CD8-positive, alpha-beta memory T cell (primary cell): Measurements from ENCODE around the gene TCF7. TPM values are rescaled to one million over a fixed set of nuclear protein-coding genes. Genes with fewer than 3 reads are reported as not detected.

Source experiments
- CTCF ChIA-PET: fragments of 350-600 bp; sonication (Branson Sonifier 250); formaldehyde crosslinking; loops from one replicate; lab custom pipeline; 2021; ENCODE audit warnings: antibody characterized with exemption; lab: Charles Lee
- POLR2A ChIA-PET: fragments of 350-600 bp; sonication (Branson Sonifier 250); formaldehyde crosslinking; loops from one replicate; lab custom pipeline; 2021; ENCODE audit warnings: antibody characterized with exemption; lab: Charles Lee
- DNase-seq, 5 donors: peaks; one replicate each; pipeline versions ENCODE4 v3.0.0 to v3.0.0-alpha.2; 2020 to 2022; ENCODE audit warnings: mixed read lengths in 1 of 5
- H3K27ac ChIP-seq: one replicate; pipeline ENCODE4 v1.7.0; 2013; ENCODE audit warnings: low read depth, mild to moderate bottlenecking, low read length, moderate library complexity
- H3K27me3 ChIP-seq: 2 replicates; pipeline ENCODE4 v1.7.0; 2013; ENCODE audit warnings: low read length, mild to moderate bottlenecking; ENCODE audit not compliant: insufficient read depth, poor library complexity, severe bottlenecking
- H3K36me3 ChIP-seq: 2 replicates; pipeline ENCODE4 v1.7.0; 2013; ENCODE audit warnings: mild to moderate bottlenecking, low read length, moderate library complexity; ENCODE audit not compliant: insufficient read depth
- H3K4me1 ChIP-seq: 2 replicates; pipeline ENCODE4 v1.7.0; 2013; ENCODE audit warnings: mild to moderate bottlenecking, low read length, moderate library complexity; ENCODE audit not compliant: insufficient read depth
- H3K4me3 ChIP-seq: 2 replicates; pipeline ENCODE4 v1.7.0; 2013; ENCODE audit warnings: mild to moderate bottlenecking, low read length
- H3K9me3 ChIP-seq: 2 replicates; pipeline ENCODE4 v1.7.0; 2013; ENCODE audit warnings: mild to moderate bottlenecking, low read length
- H3K27ac Mint-ChIP-seq, 8 donors: one replicate each; pipeline ENCODE4 v1.8.0; 2020 to 2021; ENCODE audit warnings: mixed read lengths in 8 of 8, mild to moderate bottlenecking in 6 of 8, inconsistent platforms in 3 of 8, moderate library complexity in 3 of 8
- H3K27me3 Mint-ChIP-seq, 2 donors: one replicate each; pipeline ENCODE4 v1.8.0; 2020 to 2021; ENCODE audit warnings: mixed read lengths in 2 of 2, mild to moderate bottlenecking in 1 of 2, moderate library complexity in 1 of 2
- H3K36me3 Mint-ChIP-seq, 3 donors: one replicate each; pipeline ENCODE4 v1.8.0; 2020 to 2021; ENCODE audit warnings: mixed read lengths in 3 of 3, inconsistent platforms in 1 of 3, mild to moderate bottlenecking in 1 of 3
- H3K4me1 Mint-ChIP-seq, 3 donors: one replicate each; pipeline ENCODE4 v1.8.0; 2020 to 2021; ENCODE audit warnings: mixed read lengths in 3 of 3, inconsistent platforms in 1 of 3, mild to moderate bottlenecking in 1 of 3
- H3K4me3 Mint-ChIP-seq, 7 donors: one replicate each; pipeline ENCODE4 v1.8.0; 2020 to 2021; ENCODE audit warnings: mixed read lengths in 7 of 7, mild to moderate bottlenecking in 6 of 7, moderate library complexity in 4 of 7, inconsistent platforms in 2 of 7
- H3K9me3 Mint-ChIP-seq, 5 donors: one replicate each; pipeline ENCODE4 v1.8.0; 2020 to 2022; ENCODE audit warnings: mixed read lengths in 5 of 5, mild to moderate bottlenecking in 3 of 5, moderate library complexity in 2 of 5, inconsistent platforms in 1 of 5
- polyA plus RNA-seq: library from polyadenylated mRNA; unstranded; fragments of 300-500 nt; fragmentation: Illumina TruSeq; gene quantifications from one replicate; pipeline ENCODE4 v1.2.3, GENCODE V29; 2021
- total RNA-seq, 2 experiments: library from RNA; stranded (reverse); gene quantifications; one replicate each; pipeline ENCODE4 v1.2.3, GENCODE V29; 2021

Gene TCF7
- total and polyA plus RNA-seq, 3 experiments from 2014 or later, result 85.2 to 344 (median 89.7) TPM

- CTCF ChIA-PET, result interaction anchor here (1.0 to 2.7 kb wide), 5 partner anchors 48 to 198 kb away, joined by 3 to 11 read pairs (median 5); no protein-coding TSS in a partner anchor
Observed at GRCh38 chr5:134177369-134178095, 63.1 kb downstream of the TCF7 start.

GRCh38 chr5:134178096-134178419, 63.6 kb downstream of the TCF7 start:
- H3K9me3 Mint-ChIP-seq, result no peaks in the 10 kb centered on the region
- peaks cover 0 to 24% (median 3%) of the 10 kb centered on the region in 3 donors for H3K36me3 Mint-ChIP-seq
- H3K9me3 ChIP-seq, result no peaks in the 10 kb centered on the region
- peaks cover 0 to 1% of the 10 kb centered on the region in 2 donors for H3K27me3 Mint-ChIP-seq
- H3K4me1 ChIP-seq, result peaks cover 22% of the 10 kb centered on the region
- no peaks in the 10 kb centered on the region for H3K27me3 ChIP-seq
- peak overlapping the region in 5 of 8 donors; percentile 17 to 99 (median 54) for H3K27ac Mint-ChIP-seq
- H3K4me3 Mint-ChIP-seq, result peak overlapping the region; percentile 97 to 100 (median 98)
- H3K4me1 Mint-ChIP-seq, result peaks cover 23 to 34% (median 29%) of the 10 kb centered on the region in 3 donors
- no peak overlapping the region for H3K27ac ChIP-seq
- H3K36me3 ChIP-seq, result no peaks in the 10 kb centered on the region
- ChIA-PET POLR2A (interaction anchor here (1.1 to 2.9 kb wide), 3 partner anchors 48 to 133 kb away, joined by 3 to 41 read pairs (median 3); partner anchors contain the start of gene PPP2CA), CTCF (interaction anchor here (1.0 to 2.7 kb wide), 3 partner anchors 112 to 198 kb away, joined by 3 to 11 read pairs (median 5); no protein-coding TSS in a partner anchor)
- DNase-seq, result no peak
- H3K4me3 ChIP-seq, result no peak overlapping the region

More at GRCh38 chr5:134177369-134178095, 63.1 kb downstream of the TCF7 start:
- Mint-ChIP-seq H3K4me1 (peaks cover 23 to 35% (median 30%) of the 10 kb centered on the region in 3 donors), H3K27me3 (peaks cover 0 to 1% of the 10 kb centered on the region in 2 donors), H3K36me3 (peaks cover 0 to 27% (median 3%) of the 10 kb centered on the region in 3 donors), H3K27ac (peak overlapping the region; percentile 94 to 99 (median 98)), H3K4me3 (peak overlapping the region; percentile 97 to 100 (median 98)), H3K9me3 (no peaks in the 10 kb centered on the region)
- POLR2A ChIA-PET, result interaction anchor here (0.5 to 2.9 kb wide), 19 partner anchors 8 to 1681 kb away, joined by 3 to 41 read pairs (median 3); partner anchors contain the start of genes CAMLG, PPP2CA, UBE2B and VDAC1
- peaks cover under 1% of the 10 kb centered on the region for H3K36me3 ChIP-seq
- H3K4me3 ChIP-seq, result peak overlapping the region; percentile 86
- no peaks in the 10 kb centered on the region for H3K27me3 ChIP-seq
- no peaks in the 10 kb centered on the region for H3K9me3 ChIP-seq
- DNase-seq, result no peak
- peak overlapping the region; percentile 97 for H3K27ac ChIP-seq
- peaks cover 22% of the 10 kb centered on the region for H3K4me1 ChIP-seq

- Mint-ChIP-seq H3K36me3 (peaks cover 0 to 2% (median 0%) of the 10 kb centered on the region in 3 donors), H3K27me3 (peaks cover 0 to 1% of the 10 kb centered on the region in 2 donors), H3K27ac (no peak overlapping the region), H3K4me3 (no peak overlapping the region), H3K9me3 (no peaks in the 10 kb centered on the region), H3K4me1 (no peaks in the 10 kb centered on the region)
- no peak for DNase-seq
- no peaks in the 10 kb centered on the region for H3K36me3 ChIP-seq
- no peak overlapping the region for H3K4me3 ChIP-seq
- ChIA-PET CTCF (interaction anchor here (0.7 to 6.1 kb wide), 20 partner anchors 11 to 407 kb away, joined by 3 to 70 read pairs (median 4); partner anchors contain the start of gene PPP2CA), POLR2A (interaction anchor here (0.9 to 1.0 kb wide), 2 partner anchors 10 to 43 kb away, joined by 3 to 6 read pairs; partner anchors contain the start of gene PPP2CA)
- no peaks in the 10 kb centered on the region for H3K27me3 ChIP-seq
- H3K4me1 ChIP-seq, result no peaks in the 10 kb centered on the region
- H3K9me3 ChIP-seq, result no peaks in the 10 kb centered on the region
- no peak overlapping the region for H3K27ac ChIP-seq
Observed at GRCh38 chr5:134183481-134183880, 69.0 kb downstream of the TCF7 start.

DNA sequence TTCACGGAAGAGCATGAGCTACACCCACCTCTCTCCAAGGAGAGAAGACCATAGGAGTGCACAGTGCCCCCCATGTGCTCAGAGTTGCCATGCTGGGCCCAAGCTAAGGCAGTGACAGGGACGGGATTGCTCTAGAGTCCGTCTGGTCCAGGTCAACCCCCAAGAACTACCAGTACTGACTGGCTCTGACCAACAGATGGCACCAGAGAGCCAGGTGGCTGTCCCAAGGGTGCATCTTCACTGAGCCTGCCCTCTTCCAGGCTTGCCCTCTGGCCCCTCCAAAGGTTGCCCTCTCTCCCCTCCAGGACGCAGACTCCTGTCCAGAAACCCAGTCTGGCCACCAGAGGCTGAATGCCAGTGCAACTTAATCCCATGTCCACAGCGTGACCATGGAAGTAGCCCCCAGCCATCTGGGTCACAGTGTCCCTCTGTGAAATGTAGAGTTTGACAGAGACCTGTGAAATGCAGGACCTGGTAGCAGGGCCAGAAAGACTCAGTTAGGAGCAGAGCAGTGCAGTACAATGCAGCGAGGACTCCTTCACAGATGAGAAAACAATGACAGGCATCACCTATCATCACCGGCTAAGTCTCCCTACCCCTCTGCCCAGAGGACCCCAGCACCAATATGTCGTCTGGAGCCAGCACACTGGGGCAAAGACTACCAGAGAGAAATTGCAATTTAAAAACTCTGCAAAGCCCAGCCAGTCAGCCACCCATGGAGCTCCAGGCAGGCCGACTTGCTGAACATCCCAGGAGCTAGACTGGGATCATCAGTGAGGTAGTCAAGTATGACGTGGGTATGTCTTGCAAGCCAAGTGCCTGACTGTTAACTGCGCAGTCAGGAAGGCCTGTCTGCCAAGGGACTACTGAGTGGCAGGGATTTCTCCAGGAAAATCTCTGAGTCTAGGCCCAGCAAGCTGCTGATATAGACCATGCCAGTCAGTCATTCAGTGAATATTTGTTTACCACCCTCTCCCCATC, 70.0 kb downstream of the TCF7 start:
- POLR2A ChIA-PET, result interaction anchor here (0.5 to 0.6 kb wide), 2 partner anchors 7 to 25 kb away, joined by 3 to 4 read pairs; no protein-coding TSS in a partner anchor
- peaks cover 0 to 2% (median 0%) of the 10 kb centered on the region in 3 donors for H3K36me3 Mint-ChIP-seq
- Histone ChIP-seq H3K4me3 (no peak overlapping the region), H3K4me1 (no peaks in the 10 kb centered on the region), H3K27me3 (no peaks in the 10 kb centered on the region), H3K27ac (no peak overlapping the region), H3K9me3 (no peaks in the 10 kb centered on the region), H3K36me3 (no peaks in the 10 kb centered on the region)
- no peaks in the 10 kb centered on the region for H3K4me1 Mint-ChIP-seq
- H3K9me3 Mint-ChIP-seq, result no peaks in the 10 kb centered on the region
- H3K4me3 Mint-ChIP-seq, result peak overlapping the region in 1 of 7 donors; percentile 43
- CTCF ChIA-PET, result interaction anchor here (0.7 to 6.1 kb wide), 20 partner anchors 9 to 188 kb away, joined by 3 to 70 read pairs (median 5); partner anchors contain the start of gene PPP2CA
- peaks cover 0 to 1% of the 10 kb centered on the region in 2 donors for H3K27me3 Mint-ChIP-seq
- H3K27ac Mint-ChIP-seq, result peak overlapping the region in 2 of 8 donors; percentile 22 to 29
- peak; percentile 64 to 85 (median 68) for DNase-seq

- DNase-seq, result no peak
- Mint-ChIP-seq H3K27me3 (peaks cover 0 to 1% of the 10 kb centered on the region in 2 donors), H3K4me3 (no peak overlapping the region), H3K36me3 (peaks cover 0 to 2% (median 0%) of the 10 kb centered on the region in 3 donors), H3K27ac (no peak overlapping the region), H3K9me3 (no peaks in the 10 kb centered on the region), H3K4me1 (no peaks in the 10 kb centered on the region)
- Histone ChIP-seq H3K4me3 (no peak overlapping the region), H3K4me1 (no peaks in the 10 kb centered on the region), H3K27me3 (no peaks in the 10 kb centered on the region), H3K9me3 (no peaks in the 10 kb centered on the region), H3K27ac (no peak overlapping the region), H3K36me3 (no peaks in the 10 kb centered on the region)
- POLR2A ChIA-PET, result no interaction called here
- CTCF ChIA-PET, result interaction anchor here (0.5 to 1.2 kb wide), 2 partner anchors 51 to 149 kb away, joined by 3 read pairs; no protein-coding TSS in a partner anchor
Observed at GRCh38 chr5:134188092-134188491, 73.6 kb downstream of the TCF7 start.

DNA sequence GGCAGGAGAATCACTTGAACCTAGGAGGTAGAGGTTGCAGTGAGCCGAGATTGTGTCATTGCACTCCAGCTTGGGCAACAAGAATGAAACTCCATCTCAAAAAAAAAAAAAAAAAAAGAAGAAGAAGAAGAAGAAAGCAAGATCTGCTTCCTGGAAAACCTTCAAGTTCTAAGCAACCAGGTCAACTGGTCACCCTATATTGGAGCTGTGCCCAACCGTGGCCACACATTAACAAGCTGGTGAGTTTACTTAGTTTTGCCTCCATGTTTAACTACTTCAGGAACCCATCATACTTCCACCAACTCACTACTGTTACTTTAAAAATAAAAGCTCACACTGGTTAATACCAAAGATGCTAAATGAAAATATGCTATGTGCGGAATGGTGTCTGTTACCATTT, 74.5 kb downstream of the TCF7 start:
- Mint-ChIP-seq H3K36me3 (peaks cover 0 to 2% (median 2%) of the 10 kb centered on the region in 3 donors), H3K4me3 (no peak overlapping the region), H3K27ac (no peak overlapping the region), H3K9me3 (no peaks in the 10 kb centered on the region), H3K4me1 (no peaks in the 10 kb centered on the region), H3K27me3 (peaks cover 0 to 1% of the 10 kb centered on the region in 2 donors)
- Histone ChIP-seq H3K9me3 (no peaks in the 10 kb centered on the region), H3K27ac (no peak overlapping the region), H3K4me1 (no peaks in the 10 kb centered on the region), H3K4me3 (no peak overlapping the region), H3K27me3 (no peaks in the 10 kb centered on the region), H3K36me3 (no peaks in the 10 kb centered on the region)
- ChIA-PET CTCF (interaction anchor here (1.7 kb wide), 1 partner anchor 100 kb away, joined by 5 read pairs; no protein-coding TSS in a partner anchor), POLR2A (interaction anchor here (0.6 kb wide), 1 partner anchor 1230 kb away, joined by 3 read pairs; no protein-coding TSS in a partner anchor)
- no peak for DNase-seq

DNA sequence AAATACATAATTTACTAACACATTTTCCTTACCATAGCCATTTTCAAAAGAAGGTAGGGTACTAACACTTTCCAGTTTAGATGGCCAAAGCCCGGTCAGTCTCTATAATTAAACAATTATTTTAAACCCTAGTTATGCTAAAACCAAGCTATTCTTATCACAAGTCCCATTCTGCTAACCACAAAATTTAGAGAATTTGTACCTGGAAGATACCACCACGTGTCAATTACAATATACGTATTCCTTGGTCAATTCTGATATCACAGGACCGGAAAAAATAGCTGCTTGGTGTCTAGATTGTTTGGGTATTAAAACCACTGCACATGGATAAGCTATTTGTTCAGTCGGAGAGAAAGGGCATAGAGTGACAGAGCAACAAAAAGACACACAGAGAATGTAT, 81.2 kb downstream of the TCF7 start:
- POLR2A ChIA-PET, result interaction anchor here (0.8 kb wide), 1 partner anchor 13 kb away, joined by 3 read pairs; no protein-coding TSS in a partner anchor

More for the DNA sequence above, 81.2 kb downstream of the TCF7 start:
- no peaks in the 10 kb centered on the region for H3K9me3 ChIP-seq
- H3K9me3 Mint-ChIP-seq, result no peaks in the 10 kb centered on the region
- CTCF ChIA-PET, result interaction anchor here (1.2 to 1.4 kb wide), 2 partner anchors 12 to 156 kb away, joined by 3 to 6 read pairs; no protein-coding TSS in a partner anchor
- no peak overlapping the region for H3K4me3 ChIP-seq
- H3K36me3 Mint-ChIP-seq, result peaks cover 5 to 60% (median 22%) of the 10 kb centered on the region in 3 donors
- no peak for DNase-seq
- peaks cover 26% of the 10 kb centered on the region for H3K36me3 ChIP-seq
- H3K27me3 Mint-ChIP-seq, result no peaks in the 10 kb centered on the region
- no peaks in the 10 kb centered on the region for H3K27me3 ChIP-seq
- H3K27ac ChIP-seq, result no peak overlapping the region
- H3K4me3 Mint-ChIP-seq, result no peak overlapping the region
- H3K27ac Mint-ChIP-seq, result no peak overlapping the region
- H3K4me1 Mint-ChIP-seq, result no peaks in the 10 kb centered on the region
- no peaks in the 10 kb centered on the region for H3K4me1 ChIP-seq
